Anterior cingulate cortex (tissue), 58 donors: ENCODE measurements around the gene LSP1.

Experiments used
- DNase-seq, 58 donors: peaks; one replicate each; lab custom pipeline; 2025; lab: John Stamatoyannopoulos, UW

Gene LSP1

GRCh38 chr11:1824221-1825038, 28.5 kb upstream of the LSP1 start:
- no peak for DNase-seq

- DNase-seq: no peak
These were observed 27.7 kb upstream of the LSP1 start for GRCh38 chr11:1825039-1825740.

- DNase-seq: no peak
These were observed 27.0 kb upstream of the LSP1 start for GRCh38 chr11:1825785-1826451.

- no peak for DNase-seq
These were observed 26.3 kb upstream of the LSP1 start for GRCh38 chr11:1826552-1827094.

- DNase-seq: peak in 45 of 58 donors; percentile 18 to 80 (median 54)
These were observed 25.6 kb upstream of the LSP1 start for GRCh38 chr11:1827095-1827813.

GRCh38 chr11:1827931-1828330, 25.0 kb upstream of the LSP1 start:
- no peak for DNase-seq

GRCh38 chr11:1828542-1828941, 24.3 kb upstream of the LSP1 start:
- no peak for DNase-seq

- DNase-seq: no peak
These were observed 23.7 kb upstream of the LSP1 start for GRCh38 chr11:1829039-1829820.

- DNase-seq: no peak
These were observed 22.9 kb upstream of the LSP1 start for GRCh38 chr11:1830004-1830321.

- DNase-seq: no peak
These were observed 22.3 kb upstream of the LSP1 start for GRCh38 chr11:1830322-1831223.

GRCh38 chr11:1831338-1832210, 21.3 kb upstream of the LSP1 start:
- no peak for DNase-seq

- peak in 38 of 58 donors; percentile 14 to 76 (median 50) for DNase-seq
These were observed 20.5 kb upstream of the LSP1 start for GRCh38 chr11:1832211-1832919.

- DNase-seq: no peak
These were observed 20.0 kb upstream of the LSP1 start for GRCh38 chr11:1832920-1833295.

- DNase-seq: no peak
These were observed 18.7 kb upstream of the LSP1 start for GRCh38 chr11:1834062-1834610.

- no peak for DNase-seq
These were observed 17.9 kb upstream of the LSP1 start, which contains the start of gene SYT8 for GRCh38 chr11:1834779-1835670. SYT8 (plus strand) TSS chr11:1834990; CDS start chr11:1835106, 116 bp downstream.

GRCh38 chr11:1835671-1836010, 17.2 kb upstream of the LSP1 start:
- no peak for DNase-seq
